ENCODE results near the gene SLC2A4. TPM values are rescaled to one million over a fixed set of nuclear protein-coding genes. Genes with fewer than 3 reads are reported as not detected.

Gene SLC2A4
- total RNA-seq, 1 donor from 2014 or later = 0.90 TPM

Other genes starting within 250 kb of the SLC2A4 start
- 1.4 and 2.0 TPM in 2 replicates for gene SLC16A13, start 245.7 kb upstream of the SLC2A4 start, total RNA-seq
- 1.0 and 1.9 TPM in 2 replicates for gene SLC16A11, start 237.6 kb upstream of the SLC2A4 start, total RNA-seq
- 1.8 and 3.5 TPM in 2 replicates for gene CLEC10A, start 201.5 kb upstream of the SLC2A4 start, total RNA-seq
- under 0.01 TPM in 1 of 2 replicates, not detected in the other for gene ASGR2, start 166.9 kb upstream of the SLC2A4 start, total RNA-seq
- 14.8 and 26.2 TPM in 2 replicates for gene ASGR1, start 102.3 kb upstream of the SLC2A4 start, total RNA-seq
- 5.3 and 11.4 TPM in 2 replicates for gene DLG4, start 61.9 kb upstream of the SLC2A4 start, total RNA-seq
- gene ACADVL, start 61.8 kb upstream of the SLC2A4 start, total RNA-seq = 219 and 341 TPM in 2 replicates
- 28.6 and 37.0 TPM in 2 replicates for gene DVL2, start 47.2 kb upstream of the SLC2A4 start, total RNA-seq
- 29.7 and 45.6 TPM in 2 replicates for gene PHF23, start 42.3 kb upstream of the SLC2A4 start, total RNA-seq
- 92.6 and 197 TPM in 2 replicates for gene GABARAP, start 39.3 kb upstream of the SLC2A4 start, total RNA-seq
- gene CTDNEP1, start 30.0 kb upstream of the SLC2A4 start, total RNA-seq = 25.9 and 35.5 TPM in 2 replicates
- gene ELP5, start 29.5 kb upstream of the SLC2A4 start, total RNA-seq = 31.8 and 34.6 TPM in 2 replicates
- gene CLDN7, start 19.2 kb upstream of the SLC2A4 start, total RNA-seq = 1.0 and 2.7 TPM in 2 replicates
- 0.25 and 0.26 TPM in 2 replicates for gene YBX2, start 12.9 kb downstream of the SLC2A4 start, total RNA-seq
- 540 and 622 TPM in 2 replicates for gene EIF5A, start 25.9 kb downstream of the SLC2A4 start, total RNA-seq
- 19.1 and 28.3 TPM in 2 replicates for gene GPS2, start 33.6 kb downstream of the SLC2A4 start, total RNA-seq
- gene NEURL4, start 47.6 kb downstream of the SLC2A4 start, total RNA-seq = 9.1 and 15.0 TPM in 2 replicates
- 0.26 and 1.0 TPM in 2 replicates for gene ACAP1, start 54.8 kb downstream of the SLC2A4 start, total RNA-seq
- 2.3 and 3.4 TPM in 2 replicates for gene KCTD11, start 70.4 kb downstream of the SLC2A4 start, total RNA-seq
- gene TMEM95, start 73.4 kb downstream of the SLC2A4 start, total RNA-seq = not detected in 2 replicates
- gene TNK1, start 99.4 kb downstream of the SLC2A4 start, total RNA-seq = 2.1 and 2.3 TPM in 2 replicates
- 13.5 and 34.0 TPM in 2 replicates for gene PLSCR3, start 112.8 kb downstream of the SLC2A4 start, total RNA-seq
- 127 and 212 TPM in 2 replicates for gene TMEM256, start 122.4 kb downstream of the SLC2A4 start, total RNA-seq
- 1.4 and 3.0 TPM in 2 replicates for gene NLGN2, start 126.1 kb downstream of the SLC2A4 start, total RNA-seq
- gene SPEM1, start 138.6 kb downstream of the SLC2A4 start, total RNA-seq = not detected in 2 replicates
- not detected in 2 replicates for gene SPEM2, start 143.9 kb downstream of the SLC2A4 start, total RNA-seq
- not detected in 2 replicates for gene SPEM3, start 147.1 kb downstream of the SLC2A4 start, total RNA-seq
- gene TMEM102, start 153.7 kb downstream of the SLC2A4 start, total RNA-seq = 6.8 and 10.1 TPM in 2 replicates
- gene FGF11, start 157.8 kb downstream of the SLC2A4 start, total RNA-seq = 0.13 and 0.38 TPM in 2 replicates
- gene CHRNB1, start 163.3 kb downstream of the SLC2A4 start, total RNA-seq = 7.2 and 10.0 TPM in 2 replicates
- 6.7 and 11.3 TPM in 2 replicates for gene ZBTB4, start 197.9 kb downstream of the SLC2A4 start, total RNA-seq
- gene SLC35G6, start 199.7 kb downstream of the SLC2A4 start, total RNA-seq = not detected in 2 replicates
- gene POLR2A, start 202.6 kb downstream of the SLC2A4 start, total RNA-seq = 56.5 and 87.0 TPM in 2 replicates